Measurements from ENCODE around the gene DCUN1D4.

GRCh38 chr4:51932684-51933083, 89.7 kb downstream of the DCUN1D4 start:
- TF ChIP-seq CTCF (IDR thresholded peaks at IDR 0.05) (no peak), USF2 (CRISPR knock-in tag; IDR thresholded peaks at IDR 0.05) (no peak), ZBTB21 (CRISPR knock-in tag; IDR thresholded peaks at IDR 0.05; ENCODE audit: borderline replicate concordance) (no peak), NR2C2 (CRISPR knock-in tag; IDR thresholded peaks at IDR 0.05) (no peak), MAX (CRISPR knock-in tag; IDR thresholded peaks at IDR 0.05) (no peak), ZNF416 (CRISPR knock-in tag; IDR thresholded peaks at IDR 0.05) (no peak), CREB1 (CRISPR knock-in tag; IDR thresholded peaks at IDR 0.05) (no peak), E2F4 (CRISPR knock-in tag; IDR thresholded peaks at IDR 0.05; ENCODE audit: borderline replicate concordance, low read depth) (no peak), ZNF396 (CRISPR knock-in tag; IDR thresholded peaks at IDR 0.05; ENCODE audit: borderline replicate concordance) (no peak), ZBTB43 (CRISPR knock-in tag; IDR thresholded peaks at IDR 0.05) (no peak)

Measured in WTC11 (cell line).